HEK293 (cell line): ENCODE measurements around the gene MOB1B.

Source experiments
- KLF16 ChIP-seq: fragments of 450-650 bp; formaldehyde crosslinking; IDR thresholded peaks from 2 replicates; pipeline ENCODE4 v1.5.1; 2017; ENCODE audit warnings: missing biosample characterization, missing genetic modification characterization
- ZBTB20 ChIP-seq: fragments of 450-650 bp; formaldehyde crosslinking; IDR thresholded peaks from 2 replicates; pipeline ENCODE4 v1.5.1; 2016; ENCODE audit warnings: missing biosample characterization, missing genetic modification characterization
- ZBTB7A ChIP-seq: fragments of 450-650 bp; formaldehyde crosslinking; IDR thresholded peaks from 2 replicates; pipeline ENCODE4 v1.5.1; 2016; ENCODE audit warnings: low read depth, missing biosample characterization, missing genetic modification characterization
- ZNF37A ChIP-seq: fragments of 450-650 bp; IDR thresholded peaks from 2 replicates; pipeline ENCODE4 v1.5.1; 2018; ENCODE audit warnings: missing biosample characterization, missing genetic modification characterization
- ZNF76 ChIP-seq: fragments of 450-650 bp; formaldehyde crosslinking; IDR thresholded peaks from 2 replicates; pipeline ENCODE4; 2016; ENCODE audit warnings: low read depth, missing biosample characterization, missing genetic modification characterization, borderline replicate concordance
- ZNF791 ChIP-seq: fragments of 450-650 bp; formaldehyde crosslinking; IDR thresholded peaks from 2 replicates; pipeline ENCODE4 v1.5.1; 2016; ENCODE audit warnings: missing biosample characterization, missing genetic modification characterization
- TF ChIP-seq, protein P1 (sequence below): fragments of 450-650 bp; formaldehyde crosslinking; IDR thresholded peaks from 2 replicates; pipeline ENCODE4 v1.5.1; 2016; ENCODE audit warnings: missing biosample characterization, missing genetic modification characterization
- TF ChIP-seq, protein P2 (sequence below): fragments of 450-650 bp; formaldehyde crosslinking; IDR thresholded peaks from 2 replicates; pipeline ENCODE4 v1.5.1; 2016; ENCODE audit warnings: missing biosample characterization, missing genetic modification characterization
- TF ChIP-seq, protein P3 (sequence below): IDR thresholded peaks from 2 replicates; pipeline ENCODE4 v1.6.1; 2011; ENCODE audit warnings: mild to moderate bottlenecking, low read depth, low read length, borderline replicate concordance

DNA sequence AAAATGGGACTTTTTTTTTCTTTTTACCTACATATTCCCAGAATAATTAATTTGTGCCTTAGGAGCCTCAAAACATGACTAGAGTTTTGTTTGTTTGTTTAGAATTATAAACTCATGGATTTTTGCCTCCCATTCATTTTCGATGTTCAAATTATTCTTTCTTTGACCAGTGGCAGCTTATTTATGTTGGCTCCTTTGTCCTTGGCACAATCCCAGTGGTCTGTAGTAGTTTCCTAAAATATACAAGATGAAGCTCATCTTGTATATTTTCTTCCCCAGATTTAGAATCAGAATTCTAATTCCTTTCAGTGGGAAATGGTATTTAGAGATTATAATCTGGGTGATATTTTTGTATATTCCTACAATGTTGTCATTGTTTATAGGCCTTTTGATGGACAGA, 118.4 kb downstream of the MOB1B start:
- TF ChIP-seq ZBTB7A (tag by site-specific recombination) (no peak), ZNF791 (tag by site-specific recombination) (no peak), ZBTB20 (tag by site-specific recombination) (no peak), ZNF76 (tag by site-specific recombination) (no peak), KLF16 (tag by site-specific recombination) (no peak), ZNF37A (tag by site-specific recombination) (no peak)
- TF ChIP-seq, protein P1, sequence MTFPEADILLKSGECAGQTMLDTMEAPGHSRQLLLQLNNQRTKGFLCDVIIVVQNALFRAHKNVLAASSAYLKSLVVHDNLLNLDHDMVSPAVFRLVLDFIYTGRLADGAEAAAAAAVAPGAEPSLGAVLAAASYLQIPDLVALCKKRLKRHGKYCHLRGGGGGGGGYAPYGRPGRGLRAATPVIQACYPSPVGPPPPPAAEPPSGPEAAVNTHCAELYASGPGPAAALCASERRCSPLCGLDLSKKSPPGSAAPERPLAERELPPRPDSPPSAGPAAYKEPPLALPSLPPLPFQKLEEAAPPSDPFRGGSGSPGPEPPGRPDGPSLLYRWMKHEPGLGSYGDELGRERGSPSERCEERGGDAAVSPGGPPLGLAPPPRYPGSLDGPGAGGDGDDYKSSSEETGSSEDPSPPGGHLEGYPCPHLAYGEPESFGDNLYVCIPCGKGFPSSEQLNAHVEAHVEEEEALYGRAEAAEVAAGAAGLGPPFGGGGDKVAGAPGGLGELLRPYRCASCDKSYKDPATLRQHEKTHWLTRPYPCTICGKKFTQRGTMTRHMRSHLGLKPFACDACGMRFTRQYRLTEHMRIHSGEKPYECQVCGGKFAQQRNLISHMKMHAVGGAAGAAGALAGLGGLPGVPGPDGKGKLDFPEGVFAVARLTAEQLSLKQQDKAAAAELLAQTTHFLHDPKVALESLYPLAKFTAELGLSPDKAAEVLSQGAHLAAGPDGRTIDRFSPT (tag by site-specific recombination): no peak
- TF ChIP-seq, protein P2, sequence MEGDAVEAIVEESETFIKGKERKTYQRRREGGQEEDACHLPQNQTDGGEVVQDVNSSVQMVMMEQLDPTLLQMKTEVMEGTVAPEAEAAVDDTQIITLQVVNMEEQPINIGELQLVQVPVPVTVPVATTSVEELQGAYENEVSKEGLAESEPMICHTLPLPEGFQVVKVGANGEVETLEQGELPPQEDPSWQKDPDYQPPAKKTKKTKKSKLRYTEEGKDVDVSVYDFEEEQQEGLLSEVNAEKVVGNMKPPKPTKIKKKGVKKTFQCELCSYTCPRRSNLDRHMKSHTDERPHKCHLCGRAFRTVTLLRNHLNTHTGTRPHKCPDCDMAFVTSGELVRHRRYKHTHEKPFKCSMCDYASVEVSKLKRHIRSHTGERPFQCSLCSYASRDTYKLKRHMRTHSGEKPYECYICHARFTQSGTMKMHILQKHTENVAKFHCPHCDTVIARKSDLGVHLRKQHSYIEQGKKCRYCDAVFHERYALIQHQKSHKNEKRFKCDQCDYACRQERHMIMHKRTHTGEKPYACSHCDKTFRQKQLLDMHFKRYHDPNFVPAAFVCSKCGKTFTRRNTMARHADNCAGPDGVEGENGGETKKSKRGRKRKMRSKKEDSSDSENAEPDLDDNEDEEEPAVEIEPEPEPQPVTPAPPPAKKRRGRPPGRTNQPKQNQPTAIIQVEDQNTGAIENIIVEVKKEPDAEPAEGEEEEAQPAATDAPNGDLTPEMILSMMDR (tag by site-specific recombination): no peak
- TF ChIP-seq, protein P3, sequence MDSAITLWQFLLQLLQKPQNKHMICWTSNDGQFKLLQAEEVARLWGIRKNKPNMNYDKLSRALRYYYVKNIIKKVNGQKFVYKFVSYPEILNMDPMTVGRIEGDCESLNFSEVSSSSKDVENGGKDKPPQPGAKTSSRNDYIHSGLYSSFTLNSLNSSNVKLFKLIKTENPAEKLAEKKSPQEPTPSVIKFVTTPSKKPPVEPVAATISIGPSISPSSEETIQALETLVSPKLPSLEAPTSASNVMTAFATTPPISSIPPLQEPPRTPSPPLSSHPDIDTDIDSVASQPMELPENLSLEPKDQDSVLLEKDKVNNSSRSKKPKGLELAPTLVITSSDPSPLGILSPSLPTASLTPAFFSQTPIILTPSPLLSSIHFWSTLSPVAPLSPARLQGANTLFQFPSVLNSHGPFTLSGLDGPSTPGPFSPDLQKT: no peak
